ENCODE measurements around the gene CACNA2D4.

The CACNA2D4 gene

GRCh38 chr12:1830981-1831963 lies 87.2 kb downstream of the CACNA2D4 start:
- no peaks in the 10 kb centered on the region for H3K9me3 ChIP-seq (replicated peaks; ENCODE audit: low read length)

GRCh38 chr12:1830401-1830845 lies 88.0 kb downstream of the CACNA2D4 start:
- Histone ChIP-seq H3K27me3 (ENCODE audit: control insufficient read depth, insufficient read depth, low read length) (peaks cover 60% of the 10 kb centered on the region), H3K4me2 (ENCODE audit: low read length) (no peak overlapping the region), H3K9me3 (replicated peaks; ENCODE audit: low read length) (no peaks in the 10 kb centered on the region), H3K4me1 (ENCODE audit: control insufficient read depth, insufficient read depth, low read length) (no peaks in the 10 kb centered on the region), H3K36me3 (ENCODE audit: insufficient read depth, low read length) (no peaks in the 10 kb centered on the region), H3K9ac (ENCODE audit: low read depth, low read length) (no peak overlapping the region), H3K4me3 (ENCODE audit: low read length) (no peak overlapping the region)

More at GRCh38 chr12:1830981-1831963, 87.2 kb downstream of the CACNA2D4 start:
- H3K9ac ChIP-seq (ENCODE audit: low read depth, low read length), result no peak overlapping the region
- no peaks in the 10 kb centered on the region for H3K4me1 ChIP-seq (ENCODE audit: control insufficient read depth, insufficient read depth, low read length)
- H3K36me3 ChIP-seq (ENCODE audit: insufficient read depth, low read length), result no peaks in the 10 kb centered on the region
- peaks cover 55% of the 10 kb centered on the region for H3K27me3 ChIP-seq (ENCODE audit: control insufficient read depth, insufficient read depth, low read length)
- H3K4me3 ChIP-seq (ENCODE audit: low read length), result no peak overlapping the region
- H3K4me2 ChIP-seq (ENCODE audit: low read length), result no peak overlapping the region

- Histone ChIP-seq H3K9me3 (replicated peaks; ENCODE audit: low read length) (no peaks in the 10 kb centered on the region), H3K9ac (ENCODE audit: low read depth, low read length) (no peak overlapping the region), H3K4me2 (ENCODE audit: low read length) (no peak overlapping the region), H3K4me1 (ENCODE audit: control insufficient read depth, insufficient read depth, low read length) (no peaks in the 10 kb centered on the region), H3K4me3 (ENCODE audit: low read length) (no peak overlapping the region), H3K36me3 (ENCODE audit: insufficient read depth, low read length) (no peaks in the 10 kb centered on the region), H3K27me3 (ENCODE audit: control insufficient read depth, insufficient read depth, low read length) (peaks cover 66% of the 10 kb centered on the region)
Measured at GRCh38 chr12:1829306-1829900, 89.0 kb downstream of the CACNA2D4 start.

- H3K27me3 ChIP-seq (ENCODE audit: control insufficient read depth, insufficient read depth, low read length), result peaks cover 66% of the 10 kb centered on the region
- H3K36me3 ChIP-seq (ENCODE audit: insufficient read depth, low read length), result no peaks in the 10 kb centered on the region
- H3K4me3 ChIP-seq (ENCODE audit: low read length), result no peak overlapping the region
- no peaks in the 10 kb centered on the region for H3K9me3 ChIP-seq (replicated peaks; ENCODE audit: low read length)
- no peak overlapping the region for H3K9ac ChIP-seq (ENCODE audit: low read depth, low read length)
- no peaks in the 10 kb centered on the region for H3K4me1 ChIP-seq (ENCODE audit: control insufficient read depth, insufficient read depth, low read length)
- H3K4me2 ChIP-seq (ENCODE audit: low read length), result no peak overlapping the region
Measured at GRCh38 chr12:1828856-1829255, 89.6 kb downstream of the CACNA2D4 start.

GRCh38 chr12:1827826-1828805 lies 90.3 kb downstream of the CACNA2D4 start:
- no peak overlapping the region for H3K4me3 ChIP-seq (ENCODE audit: low read length)
- H3K9ac ChIP-seq (ENCODE audit: low read depth, low read length), result no peak overlapping the region
- no peaks in the 10 kb centered on the region for H3K36me3 ChIP-seq (ENCODE audit: insufficient read depth, low read length)
- no peak overlapping the region for H3K4me2 ChIP-seq (ENCODE audit: low read length)
- no peaks in the 10 kb centered on the region for H3K9me3 ChIP-seq (replicated peaks; ENCODE audit: low read length)
- H3K27me3 ChIP-seq (ENCODE audit: control insufficient read depth, insufficient read depth, low read length), result peaks cover 66% of the 10 kb centered on the region
- H3K4me1 ChIP-seq (ENCODE audit: control insufficient read depth, insufficient read depth, low read length), result no peaks in the 10 kb centered on the region

GRCh38 chr12:1826867-1827705 lies 91.4 kb downstream of the CACNA2D4 start:
- peaks cover 66% of the 10 kb centered on the region for H3K27me3 ChIP-seq (ENCODE audit: control insufficient read depth, insufficient read depth, low read length)
- no peak overlapping the region for H3K4me2 ChIP-seq (ENCODE audit: low read length)
- H3K9me3 ChIP-seq (replicated peaks; ENCODE audit: low read length), result no peaks in the 10 kb centered on the region
- H3K4me3 ChIP-seq (ENCODE audit: low read length), result no peak overlapping the region
- H3K4me1 ChIP-seq (ENCODE audit: control insufficient read depth, insufficient read depth, low read length), result no peaks in the 10 kb centered on the region
- H3K9ac ChIP-seq (ENCODE audit: low read depth, low read length), result no peak overlapping the region
- no peaks in the 10 kb centered on the region for H3K36me3 ChIP-seq (ENCODE audit: insufficient read depth, low read length)

GRCh38 chr12:1826401-1826800 lies 92.1 kb downstream of the CACNA2D4 start:
- H3K4me1 ChIP-seq (ENCODE audit: control insufficient read depth, insufficient read depth, low read length), result no peaks in the 10 kb centered on the region
- no peaks in the 10 kb centered on the region for H3K9me3 ChIP-seq (replicated peaks; ENCODE audit: low read length)
- H3K27me3 ChIP-seq (ENCODE audit: control insufficient read depth, insufficient read depth, low read length), result peaks cover 68% of the 10 kb centered on the region
- H3K4me2 ChIP-seq (ENCODE audit: low read length), result no peak overlapping the region
- H3K9ac ChIP-seq (ENCODE audit: low read depth, low read length), result no peak overlapping the region
- H3K4me3 ChIP-seq (ENCODE audit: low read length), result no peak overlapping the region
- no peaks in the 10 kb centered on the region for H3K36me3 ChIP-seq (ENCODE audit: insufficient read depth, low read length)

- peaks cover 73% of the 10 kb centered on the region for H3K27me3 ChIP-seq (ENCODE audit: control insufficient read depth, insufficient read depth, low read length)
- no peak overlapping the region for H3K9ac ChIP-seq (ENCODE audit: low read depth, low read length)
- no peak overlapping the region for H3K4me3 ChIP-seq (ENCODE audit: low read length)
- H3K4me1 ChIP-seq (ENCODE audit: control insufficient read depth, insufficient read depth, low read length), result no peaks in the 10 kb centered on the region
- no peaks in the 10 kb centered on the region for H3K36me3 ChIP-seq (ENCODE audit: insufficient read depth, low read length)
- H3K4me2 ChIP-seq (ENCODE audit: low read length), result no peak overlapping the region
- H3K9me3 ChIP-seq (replicated peaks; ENCODE audit: low read length), result no peaks in the 10 kb centered on the region
Measured at GRCh38 chr12:1825382-1826102, 92.9 kb downstream of the CACNA2D4 start.

GRCh38 chr12:1823237-1823636 lies 95.2 kb downstream of the CACNA2D4 start:
- peaks cover 76% of the 10 kb centered on the region for H3K27me3 ChIP-seq (ENCODE audit: control insufficient read depth, insufficient read depth, low read length)
- no peaks in the 10 kb centered on the region for H3K9me3 ChIP-seq (replicated peaks; ENCODE audit: low read length)

GRCh38 chr12:1822699-1823098 lies 95.8 kb downstream of the CACNA2D4 start:
- Histone ChIP-seq H3K4me2 (ENCODE audit: low read length) (no peak overlapping the region), H3K4me3 (ENCODE audit: low read length) (no peak overlapping the region), H3K9me3 (replicated peaks; ENCODE audit: low read length) (no peaks in the 10 kb centered on the region), H3K36me3 (ENCODE audit: insufficient read depth, low read length) (no peaks in the 10 kb centered on the region), H3K9ac (ENCODE audit: low read depth, low read length) (no peak overlapping the region), H3K4me1 (ENCODE audit: control insufficient read depth, insufficient read depth, low read length) (no peaks in the 10 kb centered on the region), H3K27me3 (ENCODE audit: control insufficient read depth, insufficient read depth, low read length) (peaks cover 76% of the 10 kb centered on the region)

More at GRCh38 chr12:1823237-1823636, 95.2 kb downstream of the CACNA2D4 start:
- H3K36me3 ChIP-seq (ENCODE audit: insufficient read depth, low read length), result no peaks in the 10 kb centered on the region
- H3K9ac ChIP-seq (ENCODE audit: low read depth, low read length), result no peak overlapping the region
- no peaks in the 10 kb centered on the region for H3K4me1 ChIP-seq (ENCODE audit: control insufficient read depth, insufficient read depth, low read length)
- H3K4me3 ChIP-seq (ENCODE audit: low read length), result no peak overlapping the region
- H3K4me2 ChIP-seq (ENCODE audit: low read length), result no peak overlapping the region

Measured in skeletal muscle satellite cell (primary cell).